ENCODE measurements around the gene C14orf180. TPM values are rescaled to one million over a fixed set of nuclear protein-coding genes. Genes with fewer than 3 reads are reported as not detected.
A peak's percentile ranks its signal among the peaks of the same experiment; 100 is the strongest.

The C14orf180 gene
- total RNA-seq, 1 donor from 2014 or later: not detected

GRCh38 chr14:104574536-104574935 is 5.0 kb upstream of the C14orf180 start:
- Mint-ChIP-seq H3K27me3 (peaks cover 4% of the 10 kb centered on the region), H3K4me3 (ENCODE audit: low read depth) (no peak overlapping the region), H3K27ac (peak overlapping the region; percentile 7), H3K9me3 (ENCODE audit: low read depth) (no peaks in the 10 kb centered on the region), H3K36me3 (ENCODE audit: insufficient read depth) (no peaks in the 10 kb centered on the region), H3K4me1 (ENCODE audit: low read depth) (peaks cover 18% of the 10 kb centered on the region)
- DNase-seq (ENCODE audit: low spot score, unreplicated experiment): no peak
- no peak for TF ChIP-seq CTCF (IDR thresholded peaks at IDR 0.05; ENCODE audit: unreplicated experiment)

- Mint-ChIP-seq H3K4me3 (ENCODE audit: low read depth) (no peak overlapping the region), H3K27ac (no peak overlapping the region), H3K36me3 (ENCODE audit: insufficient read depth) (no peaks in the 10 kb centered on the region), H3K9me3 (ENCODE audit: low read depth) (no peaks in the 10 kb centered on the region), H3K4me1 (ENCODE audit: low read depth) (peaks cover 18% of the 10 kb centered on the region), H3K27me3 (peaks cover 3% of the 10 kb centered on the region)
- TF ChIP-seq CTCF (IDR thresholded peaks at IDR 0.05; ENCODE audit: unreplicated experiment): no peak
- DNase-seq (ENCODE audit: low spot score, unreplicated experiment): no peak
Observed at GRCh38 chr14:104574978-104575583, 4.5 kb upstream of the C14orf180 start.

DNA sequence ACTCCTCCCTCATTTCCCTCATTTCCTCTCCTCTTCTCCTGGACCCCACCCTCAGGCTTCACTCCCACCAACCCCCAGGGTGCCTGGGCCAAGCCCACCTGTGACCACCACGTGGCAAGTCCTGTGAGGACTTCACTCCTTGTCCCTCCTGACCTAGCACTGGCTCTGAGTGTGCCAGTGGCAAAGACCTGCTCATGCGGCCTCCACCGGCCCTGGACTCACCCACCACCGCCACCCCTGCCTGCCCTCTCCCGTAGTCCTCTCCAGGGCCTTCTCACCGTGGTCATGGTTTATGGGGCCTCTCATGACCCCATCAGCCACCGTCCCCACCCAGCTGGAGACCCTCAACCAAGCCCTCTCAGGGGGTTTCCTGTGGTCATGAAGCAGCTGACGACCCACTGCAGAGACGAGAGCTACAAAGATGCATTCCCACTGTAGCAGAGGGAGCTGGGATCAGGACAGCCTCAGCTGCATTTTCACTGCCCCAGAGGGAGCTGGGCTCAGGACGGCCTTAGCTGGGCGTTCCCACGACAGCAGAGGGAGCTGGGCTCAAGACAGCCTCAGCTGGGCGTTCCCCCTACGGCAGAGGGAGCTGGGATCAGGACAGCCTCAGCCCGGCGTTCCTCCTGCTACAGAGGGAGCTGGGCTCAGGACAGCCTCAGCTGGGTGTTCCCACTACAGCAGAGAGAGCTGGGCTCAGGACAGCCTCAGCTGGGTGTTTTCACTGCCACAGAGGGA is 3.2 kb upstream of the C14orf180 start:
- Mint-ChIP-seq H3K36me3 (ENCODE audit: insufficient read depth) (no peaks in the 10 kb centered on the region), H3K9me3 (ENCODE audit: low read depth) (no peaks in the 10 kb centered on the region), H3K27ac (no peak overlapping the region), H3K27me3 (peaks cover 4% of the 10 kb centered on the region), H3K4me3 (ENCODE audit: low read depth) (no peak overlapping the region), H3K4me1 (ENCODE audit: low read depth) (peaks cover 19% of the 10 kb centered on the region)
- no peak for TF ChIP-seq CTCF (IDR thresholded peaks at IDR 0.05; ENCODE audit: unreplicated experiment)
- no peak for DNase-seq (ENCODE audit: low spot score, unreplicated experiment)

- H3K9me3 Mint-ChIP-seq (ENCODE audit: low read depth): no peaks in the 10 kb centered on the region
- H3K4me1 Mint-ChIP-seq (ENCODE audit: low read depth): peaks cover 20% of the 10 kb centered on the region
- H3K27me3 Mint-ChIP-seq: peaks cover 6% of the 10 kb centered on the region
- DNase-seq (ENCODE audit: low spot score, unreplicated experiment): no peak
- no peak for TF ChIP-seq CTCF (IDR thresholded peaks at IDR 0.05; ENCODE audit: unreplicated experiment)
- H3K36me3 Mint-ChIP-seq (ENCODE audit: insufficient read depth): no peaks in the 10 kb centered on the region
- H3K27ac Mint-ChIP-seq: no peak overlapping the region
- H3K4me3 Mint-ChIP-seq (ENCODE audit: low read depth): no peak overlapping the region
Observed at GRCh38 chr14:104576970-104577332, 2.6 kb upstream of the C14orf180 start.

DNA sequence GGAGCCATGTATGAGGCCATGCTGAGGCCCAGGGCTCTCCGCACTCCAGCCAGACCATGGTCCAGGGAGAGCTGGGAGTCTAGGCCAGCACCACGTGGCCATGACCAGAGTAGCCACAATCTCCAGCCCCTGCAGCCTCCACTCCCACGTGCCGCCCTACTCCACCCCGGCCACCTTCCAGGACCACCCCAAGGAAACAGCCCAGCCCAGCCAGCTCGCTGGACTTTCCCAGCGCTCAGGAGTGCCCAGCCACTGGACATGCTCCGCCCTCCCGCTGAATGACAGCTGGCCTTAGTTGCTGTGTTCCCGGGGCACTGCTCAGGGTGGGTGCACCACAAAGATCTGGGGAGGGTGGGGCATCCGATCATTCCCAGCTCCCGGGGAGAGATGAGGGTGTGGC is 2.1 kb upstream of the C14orf180 start:
- Mint-ChIP-seq H3K9me3 (ENCODE audit: low read depth) (no peaks in the 10 kb centered on the region), H3K4me3 (ENCODE audit: low read depth) (no peak overlapping the region), H3K27me3 (peaks cover 6% of the 10 kb centered on the region), H3K27ac (no peak overlapping the region), H3K4me1 (ENCODE audit: low read depth) (peaks cover 20% of the 10 kb centered on the region), H3K36me3 (ENCODE audit: insufficient read depth) (no peaks in the 10 kb centered on the region)
- TF ChIP-seq CTCF (IDR thresholded peaks at IDR 0.05; ENCODE audit: unreplicated experiment): no peak
- DNase-seq (ENCODE audit: low spot score, unreplicated experiment): no peak
